Mammary epithelial cell (primary cell): ENCODE measurements around the gene IL1R2.

Experiments
- CTCF ChIP-seq, 2 donors: IDR thresholded peaks in 1 of 2; conservative IDR thresholded peaks in 1 of 2; 2 replicates each; pipeline ENCODE4 v1.5.1; 2011 to 2012; ENCODE audit warnings: inconsistent platforms in 2 of 2, low read length in 2 of 2, mild to moderate bottlenecking in 2 of 2, control low read depth in 1 of 2, low read depth in 1 of 2; ENCODE audit not compliant: insufficient read depth in 1 of 2; ENCODE audit errors: extremely low read depth in 1 of 2
- EZH2 ChIP-seq: IDR thresholded peaks from 2 replicates; pipeline ENCODE4 v1.6.1; 2012; ENCODE audit warnings: low read length, inconsistent platforms, borderline replicate concordance

DNA sequence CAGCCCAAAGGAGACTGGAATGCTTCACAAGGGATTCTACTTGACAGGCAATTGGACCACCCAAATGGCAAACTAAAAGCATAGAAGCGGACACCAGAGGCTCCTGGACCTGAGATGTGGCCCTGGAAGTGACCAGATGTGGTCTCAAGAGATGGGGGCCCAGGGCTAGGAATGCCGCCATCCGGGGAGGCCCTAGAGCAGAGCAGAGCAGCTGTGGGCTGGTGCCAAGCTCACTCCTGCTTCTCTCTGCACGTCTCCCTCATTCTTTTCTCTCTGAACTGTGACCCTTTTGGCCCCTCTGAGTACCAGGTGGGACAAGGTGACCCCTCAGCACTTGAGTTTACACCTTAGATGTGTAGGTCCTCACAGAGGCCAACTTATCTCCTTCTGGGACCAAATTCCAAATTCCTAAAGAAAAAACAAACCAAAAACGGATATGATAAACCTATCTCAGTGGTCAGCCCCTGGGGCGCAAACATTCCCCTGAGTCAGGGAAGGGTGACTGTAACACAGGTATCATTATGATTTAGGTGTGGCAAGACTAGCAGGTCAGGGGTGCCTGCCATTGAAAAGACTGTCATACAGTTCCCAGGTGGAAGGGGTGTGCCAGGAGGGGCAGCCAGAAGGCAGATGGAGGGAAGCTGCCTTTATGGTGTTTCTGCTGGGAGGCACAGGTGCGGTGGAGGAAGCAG is 6.5 kb upstream of the IL1R2 start:
- no peak for TF ChIP-seq EZH2
- no peak for TF ChIP-seq CTCF (conservative IDR thresholded peaks at IDR 0.05 in 1 of 2, IDR thresholded peaks at IDR 0.05 in 1 of 2; ENCODE audit: extremely low read depth in 1 of 2, insufficient read depth in 1 of 2, low read depth in 1 of 2, low read length in 2 of 2)
